ENCODE data around the gene LBP. TPM values are rescaled to one million over a fixed set of nuclear protein-coding genes. Genes with fewer than 3 reads are reported as not detected.

The LBP gene
- total RNA-seq, 1 experiment from 2014 or later: not detected

GRCh38 chr20:38325905-38326304 is 20.4 kb upstream of the LBP start:
- Histone ChIP-seq H3K4me3 (ENCODE audit: low read depth, low read length, poor library complexity, severe bottlenecking) (no peak overlapping the region), H3K9me3 (ENCODE audit: low read depth, low read length, poor library complexity, severe bottlenecking) (no peaks in the 10 kb centered on the region), H3K4me1 (ENCODE audit: insufficient read depth, low read length, poor library complexity, severe bottlenecking) (no peaks in the 10 kb centered on the region), H3K36me3 (ENCODE audit: insufficient read depth, low read length, poor library complexity, severe bottlenecking) (no peaks in the 10 kb centered on the region), H3K27ac (ENCODE audit: low read depth, low read length, poor library complexity, severe bottlenecking) (no peak overlapping the region), H3K27me3 (replicated peaks; ENCODE audit: insufficient read depth, low read depth, low read length, poor library complexity) (peaks cover 22% of the 10 kb centered on the region)
- no TSS peak for BruUV-seq (replicated peaks)
- intact Hi-C loops (cut with micrococcal nuclease; ENCODE audit: unreplicated experiment): no loop called here
- DNase-seq (ENCODE audit: low spot score): peak; percentile 21
- no peak for TF ChIP-seq EZH2 (IDR thresholded peaks at IDR 0.05; ENCODE audit: borderline replicate concordance, low read depth, low read length, poor library complexity, severe bottlenecking)
- TF ChIP-seq CTCF (conservative IDR thresholded peaks at IDR 0.05; ENCODE audit: low read depth, low read length): no peak
- ChIA-PET POLR2A (ENCODE audit: low non-redundant PET) (interaction anchor here (0.6 kb wide), 1 partner anchor 84 kb away, joined by 3 read pairs; no protein-coding TSS in a partner anchor), CTCF (no interaction called here)

- TF ChIP-seq EZH2 (IDR thresholded peaks at IDR 0.05; ENCODE audit: borderline replicate concordance, low read depth, low read length, poor library complexity, severe bottlenecking): no peak
- TF ChIP-seq CTCF (conservative IDR thresholded peaks at IDR 0.05; ENCODE audit: low read depth, low read length): no peak
- no peak for DNase-seq (ENCODE audit: low spot score)
- Histone ChIP-seq H3K4me1 (ENCODE audit: insufficient read depth, low read length, poor library complexity, severe bottlenecking) (no peaks in the 10 kb centered on the region), H3K27ac (ENCODE audit: low read depth, low read length, poor library complexity, severe bottlenecking) (no peak overlapping the region), H3K9me3 (ENCODE audit: low read depth, low read length, poor library complexity, severe bottlenecking) (no peaks in the 10 kb centered on the region), H3K27me3 (replicated peaks; ENCODE audit: insufficient read depth, low read depth, low read length, poor library complexity) (peaks cover 20% of the 10 kb centered on the region), H3K4me3 (ENCODE audit: low read depth, low read length, poor library complexity, severe bottlenecking) (no peak overlapping the region), H3K36me3 (ENCODE audit: insufficient read depth, low read length, poor library complexity, severe bottlenecking) (no peaks in the 10 kb centered on the region)
- intact Hi-C loops (cut with micrococcal nuclease; ENCODE audit: unreplicated experiment): no loop called here
- ChIA-PET CTCF (no interaction called here), POLR2A (ENCODE audit: low non-redundant PET) (no interaction called here)
- BruUV-seq (replicated peaks): no TSS peak
These were observed 20.0 kb upstream of the LBP start for GRCh38 chr20:38326309-38326708.

DNA sequence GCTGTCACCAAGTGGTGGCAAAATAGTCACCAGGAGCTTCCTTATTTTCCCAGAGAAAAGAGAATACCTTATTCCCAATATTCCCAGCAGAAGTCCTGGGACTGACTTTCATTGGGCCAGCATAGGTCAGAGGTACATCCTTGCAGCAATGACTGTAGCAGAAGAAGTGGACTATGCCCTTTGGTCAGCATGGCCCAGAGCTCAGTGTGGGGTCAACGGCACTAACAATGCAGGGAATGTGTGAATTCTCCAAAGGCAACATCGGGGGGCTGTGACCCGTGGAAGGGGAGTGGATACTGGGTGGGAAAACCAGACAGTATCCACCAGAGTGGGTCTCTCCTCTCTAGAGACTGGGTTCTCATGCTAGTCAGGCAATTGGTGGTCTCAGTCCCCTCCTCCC is 15.6 kb upstream of the LBP start:
- Histone ChIP-seq H3K27ac (ENCODE audit: low read depth, low read length, poor library complexity, severe bottlenecking) (no peak overlapping the region), H3K4me3 (ENCODE audit: low read depth, low read length, poor library complexity, severe bottlenecking) (no peak overlapping the region), H3K4me1 (ENCODE audit: insufficient read depth, low read length, poor library complexity, severe bottlenecking) (no peaks in the 10 kb centered on the region), H3K36me3 (ENCODE audit: insufficient read depth, low read length, poor library complexity, severe bottlenecking) (no peaks in the 10 kb centered on the region), H3K9me3 (ENCODE audit: low read depth, low read length, poor library complexity, severe bottlenecking) (no peaks in the 10 kb centered on the region), H3K27me3 (replicated peaks; ENCODE audit: insufficient read depth, low read depth, low read length, poor library complexity) (peaks cover 23% of the 10 kb centered on the region)
- intact Hi-C loops (cut with micrococcal nuclease; ENCODE audit: unreplicated experiment): no loop called here
- CTCF ChIA-PET: no interaction called here
- no TSS peak for BruUV-seq (replicated peaks)
- POLR2A ChIA-PET (ENCODE audit: low non-redundant PET): no interaction called here
- TF ChIP-seq EZH2 (IDR thresholded peaks at IDR 0.05; ENCODE audit: borderline replicate concordance, low read depth, low read length, poor library complexity, severe bottlenecking): no peak
- TF ChIP-seq CTCF (conservative IDR thresholded peaks at IDR 0.05; ENCODE audit: low read depth, low read length): no peak
- DNase-seq (ENCODE audit: low spot score): no peak

All from A673 (cell line).